ENCODE measurements around the gene TGFBR2.

Gene TGFBR2

DNA sequence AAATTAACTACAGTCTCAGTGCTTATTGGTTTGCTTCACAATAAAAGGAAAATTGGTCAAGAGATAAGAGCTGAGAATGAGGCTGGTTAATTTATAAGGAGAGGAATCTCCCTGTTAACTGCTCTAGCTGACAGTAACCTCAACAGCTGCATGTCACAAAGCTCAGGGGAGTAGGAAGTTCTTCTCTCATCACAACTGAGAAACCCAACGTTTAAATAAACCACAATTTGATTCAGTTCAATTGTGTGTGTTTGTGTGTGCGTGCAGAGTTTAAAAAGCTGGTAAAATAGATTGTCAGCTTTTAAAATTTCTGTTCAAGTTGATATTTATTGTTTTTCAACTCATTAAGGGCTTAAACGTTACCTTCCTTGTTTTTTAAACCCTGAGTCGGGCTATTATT lies 3.5 kb upstream of the TGFBR2 start:
- no peak for DNase-seq (ENCODE audit: low spot score)

DNA sequence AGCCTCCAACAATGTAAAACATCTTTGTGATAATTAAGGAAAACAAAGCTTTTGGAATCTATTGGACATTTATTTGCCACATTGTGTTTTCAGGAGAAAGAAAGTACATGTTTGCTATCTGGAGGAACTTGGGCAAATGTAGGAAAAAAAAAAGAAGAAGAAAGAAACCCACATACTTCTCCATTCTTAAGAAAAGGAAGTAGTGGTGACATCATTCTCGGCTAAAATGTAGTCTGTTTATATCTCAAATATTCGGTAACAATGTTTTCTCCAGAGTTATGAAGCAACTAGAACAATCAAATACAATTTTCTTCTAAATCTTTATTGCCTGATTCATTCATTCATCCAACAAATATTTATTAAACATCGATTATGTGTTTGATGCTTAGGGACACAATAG lies 2.3 kb upstream of the TGFBR2 start:
- no peak for DNase-seq (ENCODE audit: low spot score)

GRCh38 chr3:30604558-30604957 lies 1.8 kb upstream of the TGFBR2 start:
- no peak for DNase-seq (ENCODE audit: low spot score)

DNA sequence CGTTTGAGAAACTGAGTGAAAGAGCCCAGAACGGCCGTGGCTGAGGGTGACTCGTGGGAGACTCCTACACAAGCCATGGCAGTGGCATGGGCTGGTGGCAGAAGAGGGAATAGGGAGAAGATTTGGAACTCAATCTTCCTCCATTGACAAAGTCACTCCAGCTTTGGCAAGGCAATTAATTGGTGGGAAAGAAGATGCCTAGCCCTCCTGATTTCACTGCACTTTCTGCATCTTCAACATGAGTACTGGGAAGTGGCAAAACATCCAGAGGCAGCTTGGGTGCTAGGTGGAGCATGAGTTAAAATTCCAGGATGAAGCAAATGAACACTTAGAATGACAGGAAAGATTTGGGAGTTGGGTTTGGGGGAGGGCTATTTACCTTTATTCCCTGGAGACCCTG lies 1.4 kb upstream of the TGFBR2 start:
- no peak for DNase-seq (ENCODE audit: low spot score)

DNA sequence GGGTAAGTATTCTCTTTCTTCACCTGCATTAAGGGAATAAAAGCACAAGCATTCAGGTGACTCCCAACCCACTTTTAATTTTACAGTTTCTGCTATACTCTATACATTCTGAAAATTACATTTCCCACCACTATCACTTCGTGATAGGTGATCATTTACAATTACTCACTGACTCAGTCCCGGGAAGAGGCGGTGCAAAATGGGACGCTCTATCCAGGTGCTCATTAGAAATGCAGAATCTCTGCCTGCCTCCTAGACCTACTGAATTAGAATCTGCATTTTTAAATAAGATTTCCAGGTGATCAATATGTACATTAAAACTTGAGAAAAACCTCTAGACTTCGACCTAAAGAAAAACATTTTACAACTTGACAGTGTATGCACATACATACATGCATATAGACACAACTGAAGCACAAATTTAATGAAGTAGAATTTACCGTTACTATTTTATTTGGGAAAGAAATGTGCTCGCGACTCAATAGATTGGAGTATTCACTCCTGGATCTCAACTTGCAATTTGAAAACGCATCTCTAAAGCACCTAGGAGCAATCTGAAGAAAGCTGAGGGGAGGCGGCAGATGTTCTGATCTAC lies 598 bp upstream of the TGFBR2 start:
- DNase-seq (ENCODE audit: low spot score) = no peak

- DNase-seq (ENCODE audit: low spot score) = peak; percentile 59
These were observed 832 bp downstream of the TGFBR2 start for GRCh38 chr3:30607032-30607833.

DNA sequence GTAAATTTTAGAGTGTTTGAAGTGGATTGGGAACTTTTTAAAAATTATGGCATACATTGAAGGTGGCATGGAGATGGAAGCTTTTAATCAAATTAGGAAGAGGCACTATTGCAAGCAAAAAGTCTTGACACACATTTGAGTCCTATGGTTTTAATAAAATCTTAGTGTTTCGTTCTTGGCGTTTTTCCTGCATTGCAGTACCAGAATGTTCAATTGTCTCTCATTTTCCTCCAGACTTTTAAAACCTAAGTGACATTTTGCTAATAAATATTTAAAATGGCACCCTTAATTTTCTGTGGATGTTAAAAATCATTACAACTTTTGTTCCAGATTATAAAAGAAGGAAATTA lies 2.2 kb downstream of the TGFBR2 start:
- DNase-seq (ENCODE audit: low spot score) = no peak

DNA sequence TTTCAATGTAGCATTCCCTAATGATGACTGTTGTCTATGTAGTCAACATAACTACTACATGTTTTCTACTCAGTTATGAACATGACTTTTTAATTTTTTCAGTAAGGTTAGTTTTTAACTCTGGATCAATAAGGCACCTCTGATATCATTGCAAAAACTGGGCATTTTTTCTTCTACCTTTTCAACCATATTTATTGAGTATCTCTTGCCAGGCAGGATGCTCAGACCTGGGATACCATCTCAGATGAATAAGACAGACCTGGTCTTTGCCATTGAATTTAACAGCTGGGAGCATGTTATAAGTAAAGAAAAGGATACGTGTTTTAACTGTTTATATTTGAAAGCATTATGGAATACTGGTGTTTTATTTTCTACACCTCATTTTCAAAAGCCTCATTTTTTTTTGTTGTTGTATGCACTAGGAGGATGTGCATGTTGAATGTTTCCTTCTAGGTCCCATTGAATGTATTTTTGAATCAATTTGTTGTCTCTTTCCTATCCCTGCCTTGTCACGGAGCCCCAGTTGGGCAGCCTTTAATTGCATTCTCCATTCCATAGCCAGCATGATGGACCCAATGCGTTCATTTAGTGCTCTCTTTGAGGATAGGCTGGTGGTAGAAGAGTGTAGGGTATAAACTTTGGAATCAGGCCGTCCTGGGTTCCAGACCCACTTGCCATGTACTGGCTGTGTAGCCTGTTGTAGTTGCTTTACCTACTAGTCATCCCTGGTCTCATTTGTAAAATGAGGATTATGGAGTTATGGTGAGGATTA lies 3.7 kb downstream of the TGFBR2 start:
- no peak for DNase-seq (ENCODE audit: low spot score)

DNA sequence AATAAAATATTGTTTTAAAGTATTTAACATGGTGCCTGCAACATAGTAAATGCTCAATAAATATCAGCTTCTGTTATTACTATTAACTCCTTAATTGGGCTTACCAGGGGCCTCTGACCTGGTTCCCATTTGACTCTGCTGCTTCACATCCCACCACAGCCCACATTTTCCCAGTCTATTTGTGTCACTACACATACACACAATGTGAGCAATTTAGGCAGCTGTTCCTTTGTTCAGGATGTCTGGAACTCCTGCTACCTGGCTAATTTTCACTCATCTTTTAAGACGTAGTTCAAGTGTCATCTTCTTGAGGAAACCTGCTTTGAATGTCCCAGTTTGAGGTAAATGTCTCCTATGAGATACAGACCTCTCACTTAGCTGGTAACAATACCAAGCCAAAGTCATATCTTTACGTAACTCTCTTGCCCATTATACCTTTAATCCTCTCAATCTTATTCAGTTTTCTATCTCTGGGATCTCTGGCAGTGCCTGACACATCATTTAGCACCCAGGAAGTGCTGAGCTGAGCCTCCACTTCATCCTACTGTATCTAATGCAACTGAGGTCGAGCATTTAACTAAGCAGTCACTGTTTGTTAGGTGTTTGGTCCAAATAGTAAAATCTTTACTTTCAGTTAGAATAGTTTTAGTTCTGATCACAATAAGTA lies 4.4 kb downstream of the TGFBR2 start:
- DNase-seq (ENCODE audit: low spot score) = no peak

DNA sequence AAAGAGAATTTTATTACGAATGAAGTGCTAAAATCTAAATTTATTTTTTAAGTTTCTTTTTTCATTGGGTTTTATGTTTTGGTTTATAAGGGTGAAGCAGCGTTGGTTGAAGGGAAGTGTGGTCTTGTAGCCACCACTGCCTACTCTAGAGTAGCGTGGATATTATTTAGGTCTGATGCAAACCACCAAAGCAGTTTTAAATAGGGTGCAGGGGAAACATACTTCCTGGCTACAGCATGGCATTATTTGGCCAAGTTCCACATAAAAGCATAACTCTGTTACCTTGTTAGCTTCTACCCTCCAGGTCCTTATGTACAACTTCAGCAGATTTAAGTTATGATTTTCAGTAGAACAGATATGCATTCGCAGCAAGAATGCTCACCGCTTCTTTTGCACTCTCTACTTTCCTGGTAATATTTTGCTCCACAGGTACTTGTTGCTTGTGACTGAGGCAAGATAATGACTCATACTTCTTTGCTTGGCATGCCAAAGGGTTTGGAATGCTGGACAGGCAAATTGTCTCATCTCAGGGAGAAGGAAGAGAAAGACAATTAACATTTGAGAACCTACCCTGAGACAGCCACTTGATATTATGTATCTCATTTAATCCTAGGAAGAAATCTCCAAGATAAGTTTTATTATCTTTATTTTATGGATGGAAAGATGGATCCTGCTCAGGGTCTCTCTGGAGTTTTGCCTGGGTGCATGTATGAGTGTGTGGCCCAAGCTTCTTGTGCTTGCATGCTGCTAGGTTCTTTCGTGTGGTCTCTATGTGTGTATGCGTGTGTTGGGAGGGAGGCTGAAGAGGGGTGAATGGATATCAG lies 5.4 kb downstream of the TGFBR2 start:
- DNase-seq (ENCODE audit: low spot score) = peak; percentile 35

DNA sequence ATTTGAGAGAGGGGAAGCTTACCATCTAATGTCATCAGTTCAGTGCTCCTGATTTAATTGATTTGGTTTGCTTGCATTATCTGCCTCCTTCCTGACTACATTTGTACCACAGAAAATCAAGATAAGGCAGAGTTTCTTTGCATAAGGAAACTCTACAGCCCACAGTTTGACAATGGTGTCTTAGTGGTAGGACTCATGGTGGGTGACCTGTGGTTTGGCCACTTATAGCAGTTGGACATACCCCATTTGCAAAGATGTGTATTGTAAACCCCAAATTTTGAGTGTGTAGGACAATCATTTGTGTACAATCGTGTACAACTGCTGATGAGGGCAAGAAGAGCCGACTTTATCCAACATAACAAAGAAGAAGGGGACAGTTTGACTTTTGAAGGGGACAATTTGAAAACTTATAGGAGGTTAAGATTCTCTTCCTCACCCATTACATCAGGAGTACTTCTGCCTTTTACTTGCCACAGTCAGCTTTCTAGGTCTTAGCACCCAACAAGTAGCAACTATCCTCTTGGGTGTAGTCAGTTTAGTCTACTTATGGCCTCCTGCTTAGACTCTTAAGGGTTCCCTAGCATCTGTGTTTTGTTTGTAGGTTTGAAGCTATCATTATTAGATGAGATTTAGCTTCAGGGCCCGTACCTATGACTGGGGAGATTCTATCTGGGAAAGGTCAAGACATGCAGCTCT lies 6.2 kb downstream of the TGFBR2 start:
- no peak for DNase-seq (ENCODE audit: low spot score)

- DNase-seq (ENCODE audit: low spot score) = no peak
These were observed 6.9 kb downstream of the TGFBR2 start for GRCh38 chr3:30613133-30613825.

DNA sequence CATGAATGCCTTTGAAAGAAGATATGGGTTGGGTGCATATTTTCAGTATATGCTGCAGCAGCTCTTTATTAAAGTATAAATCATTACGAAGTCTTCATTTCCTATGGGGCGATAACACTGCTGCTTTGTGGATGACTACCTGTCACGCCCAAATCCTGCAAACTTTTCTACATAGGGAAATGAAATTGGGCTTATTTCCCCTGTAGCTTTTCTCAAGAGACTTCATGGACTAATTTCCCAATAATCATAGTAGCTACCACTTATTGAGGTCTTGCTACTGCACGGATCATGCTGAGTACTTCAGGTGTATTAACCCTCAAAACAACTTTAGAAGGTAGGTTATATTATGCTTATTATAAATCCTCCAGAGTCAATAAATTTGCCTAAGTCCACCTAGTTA lies 8.0 kb downstream of the TGFBR2 start:
- DNase-seq (ENCODE audit: low spot score) = no peak

DNA sequence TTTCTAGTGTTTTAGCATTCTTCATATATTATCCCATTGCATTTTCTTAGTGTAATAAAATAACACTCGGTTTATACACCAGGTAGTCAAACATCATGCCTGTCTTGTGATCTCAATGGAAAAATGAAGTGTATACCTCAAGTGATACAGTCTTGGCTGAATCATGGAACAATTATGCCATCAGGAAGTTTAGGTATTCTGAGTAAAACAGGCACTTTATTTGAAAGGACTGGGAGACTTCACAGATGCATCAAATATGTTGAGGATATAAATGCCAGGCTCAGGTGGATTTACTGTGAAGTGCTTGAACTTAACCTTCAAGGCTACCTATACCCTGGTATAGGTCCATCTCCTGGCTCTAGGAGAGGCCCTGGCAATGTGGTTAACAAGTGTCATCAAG lies 8.5 kb downstream of the TGFBR2 start:
- DNase-seq (ENCODE audit: low spot score) = no peak

DNA sequence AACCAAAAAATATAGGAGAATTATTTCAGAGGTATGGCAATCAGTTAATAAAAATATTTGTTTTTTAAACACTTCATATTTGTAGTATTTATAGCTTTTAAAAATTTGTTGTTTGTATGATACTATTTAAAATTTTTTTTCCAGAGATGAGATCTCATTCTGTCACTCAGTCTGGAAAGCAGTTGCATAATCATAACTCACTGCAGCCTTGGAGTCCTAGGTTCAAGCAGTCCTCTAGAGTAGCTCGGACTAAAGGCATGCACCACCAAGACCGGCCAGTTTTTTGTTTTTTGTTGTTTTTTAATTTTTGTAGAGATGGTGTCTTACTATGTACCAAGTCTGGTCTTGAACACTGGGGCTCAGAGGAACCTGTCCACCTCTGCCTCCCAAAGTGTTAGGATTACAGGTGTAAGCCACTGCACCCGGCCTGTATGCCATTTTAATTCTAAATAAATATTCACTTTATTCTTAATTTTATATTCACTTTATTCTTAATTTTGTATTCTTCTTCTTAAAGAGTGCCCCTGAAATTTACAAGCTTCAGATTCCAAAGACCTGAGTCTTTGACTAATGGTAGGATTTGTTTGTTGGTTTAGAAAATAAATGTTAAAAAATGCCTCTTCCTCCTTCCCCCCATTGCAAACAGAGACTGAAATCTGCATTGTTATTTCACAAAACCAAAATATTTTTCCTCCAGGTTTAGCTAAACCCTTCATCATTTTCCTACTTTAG lies 9.4 kb downstream of the TGFBR2 start:
- DNase-seq (ENCODE audit: low spot score) = no peak

DNA sequence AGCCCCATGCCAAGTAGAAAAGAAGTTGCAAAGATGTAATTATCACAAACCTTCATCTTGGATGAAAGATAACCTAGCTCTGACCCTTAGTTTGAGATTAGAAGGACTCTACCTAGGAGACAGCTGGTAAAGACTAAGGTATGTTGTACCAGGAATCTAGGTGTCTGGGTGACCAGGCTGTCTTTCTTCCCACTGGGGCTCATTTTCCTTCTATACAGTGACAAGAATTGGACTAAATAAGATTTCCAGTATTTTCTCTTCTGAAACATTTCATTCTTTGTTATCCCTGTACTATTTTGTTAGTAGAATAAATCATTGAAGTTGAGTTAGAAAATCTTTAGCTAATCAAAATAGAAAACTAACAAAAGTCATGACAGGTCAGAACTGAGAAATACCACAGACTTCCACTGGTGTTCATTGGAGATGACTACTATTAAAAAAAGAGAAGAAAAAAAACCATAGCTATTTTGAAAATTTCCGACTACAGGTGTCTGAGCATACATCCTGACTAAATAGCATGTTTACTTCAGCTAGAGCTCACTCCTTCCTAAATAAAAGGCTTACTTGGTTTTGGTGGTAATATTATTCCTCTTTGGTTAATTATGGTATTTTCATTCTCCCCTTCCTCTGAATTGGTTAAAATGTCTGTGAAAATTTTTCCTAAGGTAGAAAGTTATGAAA lies 10.1 kb downstream of the TGFBR2 start:
- no peak for DNase-seq (ENCODE audit: low spot score)

DNA sequence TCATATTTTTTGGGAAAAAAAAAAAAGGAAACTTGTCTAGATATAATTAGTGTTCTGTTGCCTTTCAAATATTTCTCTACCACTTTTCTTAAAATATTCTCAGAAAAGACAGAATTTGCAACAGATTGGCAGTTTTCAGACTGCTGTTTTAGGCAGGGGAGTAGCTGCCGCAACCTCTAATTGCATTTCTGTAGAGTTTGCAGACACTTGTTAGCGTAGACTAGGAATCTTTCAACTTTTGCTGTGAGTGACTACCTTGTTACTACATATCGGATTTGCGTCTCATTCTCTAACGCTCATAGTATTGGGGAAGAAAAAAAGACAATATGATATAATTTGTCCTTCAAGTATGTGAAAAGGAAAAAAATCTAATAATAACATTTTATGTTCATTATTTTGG lies 10.7 kb downstream of the TGFBR2 start:
- DNase-seq (ENCODE audit: low spot score) = no peak

GRCh38 chr3:30617653-30618052 lies 11.3 kb downstream of the TGFBR2 start:
- DNase-seq (ENCODE audit: low spot score) = no peak

DNA sequence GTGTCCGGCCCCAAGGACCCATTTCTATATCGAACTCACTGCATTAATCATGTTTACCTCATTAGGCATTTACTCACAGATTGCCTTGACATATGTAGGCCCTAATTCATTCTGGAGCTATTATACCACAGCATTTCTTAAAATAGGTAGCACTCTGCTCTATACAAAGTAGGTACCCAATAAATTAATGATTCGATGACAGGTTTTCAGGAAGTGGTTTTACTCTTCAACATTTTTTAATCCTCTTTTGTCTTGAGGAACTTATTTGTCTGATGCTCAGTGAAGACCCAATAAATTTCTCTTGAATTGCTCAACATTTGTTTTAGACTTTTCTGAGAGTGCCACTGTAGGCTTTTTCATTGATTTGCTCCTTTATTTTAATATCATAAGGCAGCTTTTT lies 12.1 kb downstream of the TGFBR2 start:
- DNase-seq (ENCODE audit: low spot score) = no peak

Measured in GM03348 (cell line).